ENCODE measurements around the gene PPP1R7. TPM values are rescaled to one million over a fixed set of nuclear protein-coding genes. Genes with fewer than 3 reads are reported as not detected.

The PPP1R7 gene
- polyA plus RNA-seq, 1 of the 3 experiments (the other 2 are of a cell fraction), result 56.9 TPM

DNA sequence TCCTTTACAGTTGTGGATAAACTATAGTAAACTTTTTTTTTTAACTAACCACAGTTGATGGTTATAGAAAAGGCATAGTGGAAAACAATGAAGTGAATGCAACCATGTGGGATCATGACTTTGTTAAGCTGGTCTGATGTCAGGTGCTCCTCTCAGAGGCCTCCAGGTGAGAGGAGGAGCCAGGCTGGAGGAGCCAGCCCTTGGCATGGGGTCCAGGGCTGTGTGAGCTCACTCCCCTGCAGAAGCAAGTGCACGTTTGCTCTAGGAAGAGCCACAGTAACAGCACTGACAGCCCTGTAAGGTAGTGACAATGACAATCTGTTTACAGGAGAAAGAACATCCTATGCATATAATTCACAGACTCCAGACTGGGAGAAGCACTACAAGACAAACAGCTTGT is 5.7 kb downstream of the PPP1R7 start (continued):
- TF ChIP-seq, protein P1, sequence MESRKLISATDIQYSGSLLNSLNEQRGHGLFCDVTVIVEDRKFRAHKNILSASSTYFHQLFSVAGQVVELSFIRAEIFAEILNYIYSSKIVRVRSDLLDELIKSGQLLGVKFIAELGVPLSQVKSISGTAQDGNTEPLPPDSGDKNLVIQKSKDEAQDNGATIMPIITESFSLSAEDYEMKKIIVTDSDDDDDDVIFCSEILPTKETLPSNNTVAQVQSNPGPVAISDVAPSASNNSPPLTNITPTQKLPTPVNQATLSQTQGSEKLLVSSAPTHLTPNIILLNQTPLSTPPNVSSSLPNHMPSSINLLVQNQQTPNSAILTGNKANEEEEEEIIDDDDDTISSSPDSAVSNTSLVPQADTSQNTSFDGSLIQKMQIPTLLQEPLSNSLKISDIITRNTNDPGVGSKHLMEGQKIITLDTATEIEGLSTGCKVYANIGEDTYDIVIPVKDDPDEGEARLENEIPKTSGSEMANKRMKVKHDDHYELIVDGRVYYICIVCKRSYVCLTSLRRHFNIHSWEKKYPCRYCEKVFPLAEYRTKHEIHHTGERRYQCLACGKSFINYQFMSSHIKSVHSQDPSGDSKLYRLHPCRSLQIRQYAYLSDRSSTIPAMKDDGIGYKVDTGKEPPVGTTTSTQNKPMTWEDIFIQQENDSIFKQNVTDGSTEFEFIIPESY (IDR thresholded peaks at IDR 0.05; ENCODE audit: borderline replicate concordance, low read depth), result no peak
- TF ChIP-seq FOXJ3 (CRISPR knock-in tag; IDR thresholded peaks at IDR 0.05), result no peak

DNA sequence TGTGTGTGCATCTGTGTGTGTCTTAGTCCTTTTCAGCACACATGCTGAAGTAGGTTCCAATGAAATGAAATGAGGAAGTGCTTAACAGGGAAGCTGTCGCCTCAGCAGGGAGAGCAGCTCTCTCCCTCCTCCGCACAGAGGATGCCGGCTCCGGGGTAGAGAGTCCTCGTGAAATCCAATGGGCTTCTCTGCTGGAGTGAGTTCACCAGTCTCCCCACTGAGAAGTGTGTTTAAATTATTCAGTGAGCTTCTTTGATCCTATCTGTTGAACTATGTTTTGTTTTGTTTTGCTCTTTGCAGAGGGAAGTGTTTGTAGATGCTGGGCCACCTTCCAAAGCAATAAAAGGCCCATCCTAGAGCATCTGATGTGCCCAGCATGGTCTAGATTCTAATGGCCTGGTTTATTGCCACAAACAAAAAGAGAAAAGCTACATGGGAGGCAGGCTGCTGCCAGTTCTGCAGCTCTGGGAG is 6.7 kb downstream of the PPP1R7 start:
- no peaks in the 10 kb centered on the region for H3K27me3 ChIP-seq (ENCODE audit: insufficient read depth)
- no peak overlapping the region for H3K27ac ChIP-seq (ENCODE audit: low read depth in 2 of 2, low read length in 1 of 2)
- ChIA-PET CTCF (interaction anchor here (0.9 to 1.2 kb wide), 2 partner anchors 12 to 306 kb away, joined by 3 read pairs; no protein-coding TSS in a partner anchor), POLR2A (no interaction called here)
- H3K9me2 ChIP-seq, result no peaks in the 10 kb centered on the region
- no peak for DNase-seq
- peaks cover 0 to 31% of the 10 kb centered on the region in 2 experiments for H3K36me3 ChIP-seq (replicated peaks in 1 of 2; ENCODE audit: control insufficient read depth in 1 of 2, insufficient read depth in 2 of 2, low read length in 1 of 2)
- no peak for TF ChIP-seq FOXM1 (IDR thresholded peaks at IDR 0.05; ENCODE audit: low read depth)
- no peak for TF ChIP-seq RAD21 (IDR thresholded peaks at IDR 0.05; ENCODE audit: low read length)
- no peak for TF ChIP-seq GABPA (IDR thresholded peaks at IDR 0.05; ENCODE audit: low read depth)
- no peak for TF ChIP-seq YY1 (IDR thresholded peaks at IDR 0.05; ENCODE audit: low read depth)
- no peak for TF ChIP-seq ELF1 (IDR thresholded peaks at IDR 0.05)
- TF ChIP-seq FOXJ3 (CRISPR knock-in tag; IDR thresholded peaks at IDR 0.05), result no peak
- TF ChIP-seq, protein P2, sequence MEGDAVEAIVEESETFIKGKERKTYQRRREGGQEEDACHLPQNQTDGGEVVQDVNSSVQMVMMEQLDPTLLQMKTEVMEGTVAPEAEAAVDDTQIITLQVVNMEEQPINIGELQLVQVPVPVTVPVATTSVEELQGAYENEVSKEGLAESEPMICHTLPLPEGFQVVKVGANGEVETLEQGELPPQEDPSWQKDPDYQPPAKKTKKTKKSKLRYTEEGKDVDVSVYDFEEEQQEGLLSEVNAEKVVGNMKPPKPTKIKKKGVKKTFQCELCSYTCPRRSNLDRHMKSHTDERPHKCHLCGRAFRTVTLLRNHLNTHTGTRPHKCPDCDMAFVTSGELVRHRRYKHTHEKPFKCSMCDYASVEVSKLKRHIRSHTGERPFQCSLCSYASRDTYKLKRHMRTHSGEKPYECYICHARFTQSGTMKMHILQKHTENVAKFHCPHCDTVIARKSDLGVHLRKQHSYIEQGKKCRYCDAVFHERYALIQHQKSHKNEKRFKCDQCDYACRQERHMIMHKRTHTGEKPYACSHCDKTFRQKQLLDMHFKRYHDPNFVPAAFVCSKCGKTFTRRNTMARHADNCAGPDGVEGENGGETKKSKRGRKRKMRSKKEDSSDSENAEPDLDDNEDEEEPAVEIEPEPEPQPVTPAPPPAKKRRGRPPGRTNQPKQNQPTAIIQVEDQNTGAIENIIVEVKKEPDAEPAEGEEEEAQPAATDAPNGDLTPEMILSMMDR (IDR thresholded peaks at IDR 0.05), result no peak
- TF ChIP-seq JUND (IDR thresholded peaks at IDR 0.05), result no peak
- TF ChIP-seq MEF2A (IDR thresholded peaks at IDR 0.05; ENCODE audit: borderline replicate concordance, low read depth), result no peak
- H3K4me1 ChIP-seq (ENCODE audit: control insufficient read depth in 1 of 2, insufficient read depth in 2 of 2, low read depth in 1 of 2, low read length in 1 of 2), result no peaks in the 10 kb centered on the region
- H3K79me2 ChIP-seq (ENCODE audit: insufficient read depth), result peaks cover 4% of the 10 kb centered on the region; the same call in 1 of the 2 replicates
- H2AFZ ChIP-seq (ENCODE audit: low read depth), result no peak overlapping the region
- no peak overlapping the region for H3K4me3 ChIP-seq (ENCODE audit: low read depth in 2 of 2, low read length in 1 of 2)
- no peak overlapping the region for H3K4me2 ChIP-seq
- H3F3A ChIP-seq (replicated peaks; ENCODE audit: insufficient read depth), result no peaks in the 10 kb centered on the region
- H3K9ac ChIP-seq, result no peak overlapping the region
- WGBS (ENCODE audit: low lambda C conversion rate), result 94% methylated on average over 5 of the region's 5 CpGs
- no peaks in the 10 kb centered on the region for H4K20me1 ChIP-seq (ENCODE audit: insufficient read depth)
- no peaks in the 10 kb centered on the region for H3K9me3 ChIP-seq

DNA sequence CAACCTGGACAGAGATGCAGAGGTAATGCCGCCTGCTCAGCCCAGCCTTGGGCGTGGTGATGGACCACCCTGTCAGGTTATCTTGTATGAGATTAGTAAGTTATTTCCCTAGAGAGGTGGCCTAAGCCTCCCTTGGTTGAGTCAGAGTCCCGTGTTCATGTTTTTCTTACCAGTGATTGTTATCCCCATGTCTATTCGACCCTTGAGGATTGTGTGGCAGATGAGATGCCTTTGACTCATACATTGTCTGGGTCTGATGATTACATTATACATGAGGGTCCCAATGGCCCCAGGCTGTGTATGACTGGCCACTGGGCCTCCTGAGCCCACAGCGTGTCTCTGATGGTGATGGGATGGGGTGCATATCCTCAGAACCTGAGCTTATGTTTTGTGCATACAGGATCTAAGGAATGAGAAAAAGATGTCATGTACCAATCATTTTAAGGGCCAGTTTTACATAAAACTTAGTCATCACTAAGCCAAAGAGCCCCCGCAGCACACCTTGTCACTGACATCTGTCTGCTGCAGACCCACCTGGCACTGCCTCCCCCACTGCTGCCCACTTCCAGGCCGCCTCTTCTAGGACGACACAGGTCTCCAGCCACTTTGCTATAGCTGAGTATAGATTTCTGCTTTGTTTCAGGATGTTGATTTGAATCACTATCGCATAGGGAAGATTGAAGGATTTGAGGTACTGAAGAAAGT is 7.7 kb downstream of the PPP1R7 start:
- Histone ChIP-seq H2AFZ (ENCODE audit: low read depth) (no peak overlapping the region), H4K20me1 (ENCODE audit: insufficient read depth) (no peaks in the 10 kb centered on the region), H3K4me2 (no peak overlapping the region), H3K4me3 (ENCODE audit: low read depth in 2 of 2, low read length in 1 of 2) (no peak overlapping the region), H3K9me3 (no peaks in the 10 kb centered on the region), H3F3A (replicated peaks; ENCODE audit: insufficient read depth) (no peaks in the 10 kb centered on the region), H3K36me3 (replicated peaks in 1 of 2; ENCODE audit: control insufficient read depth in 1 of 2, insufficient read depth in 2 of 2, low read length in 1 of 2) (peaks cover 0 to 33% of the 10 kb centered on the region in 2 experiments), H3K27ac (ENCODE audit: low read depth in 2 of 2, low read length in 1 of 2) (no peak overlapping the region), H3K9ac (no peak overlapping the region), H3K9me2 (no peaks in the 10 kb centered on the region), H3K4me1 (ENCODE audit: control insufficient read depth in 1 of 2, insufficient read depth in 2 of 2, low read depth in 1 of 2, low read length in 1 of 2) (no peaks in the 10 kb centered on the region), H3K79me2 (ENCODE audit: insufficient read depth) (no peaks in the 10 kb centered on the region), H3K27me3 (ENCODE audit: insufficient read depth) (no peaks in the 10 kb centered on the region)
- ChIA-PET CTCF (interaction anchor here (0.6 to 1.2 kb wide), 4 partner anchors 13 to 307 kb away, joined by 3 read pairs; no protein-coding TSS in a partner anchor), POLR2A (no interaction called here)
- 89% methylated on average over 9 of the region's 9 CpGs for WGBS (ENCODE audit: low lambda C conversion rate)
- DNase-seq, result no peak
- TF ChIP-seq MEF2A (IDR thresholded peaks at IDR 0.05; ENCODE audit: borderline replicate concordance, low read depth) (no peak), RAD21 (IDR thresholded peaks at IDR 0.05; ENCODE audit: low read length) (no peak)
- TF ChIP-seq, protein P1 (IDR thresholded peaks at IDR 0.05; ENCODE audit: borderline replicate concordance, low read depth), result no peak
